ENCODE results near the gene TK2.

- TF ChIP-seq CTCF (IDR thresholded peaks at IDR 0.05) (no peak), POLR2AphosphoS5 (IDR thresholded peaks at IDR 0.05) (no peak)
Measured at GRCh38 chr16:66469947-66470546, 79.9 kb downstream of the TK2 start.
